ENCODE measurements around the gene TADA3. TPM values are rescaled to one million over a fixed set of nuclear protein-coding genes. Genes with fewer than 3 reads are reported as not detected.
A peak's percentile ranks its signal among the peaks of the same experiment; 100 is the strongest.

The TADA3 gene
- polyA plus RNA-seq, 2 donors, result 22.9 to 29.9 TPM

GRCh38 chr3:9810433-9810770 is 18.1 kb upstream of the TADA3 start:
- H3K27me3 ChIP-seq (ENCODE audit: control insufficient read depth in 1 of 2, insufficient read depth in 2 of 2, low read length in 2 of 2), result no peaks in the 10 kb centered on the region
- peak overlapping the region; percentile 52 to 60 for H3K4me3 ChIP-seq (ENCODE audit: low read depth in 1 of 2, low read length in 2 of 2)
- WGBS, 2 donors, result 7 to 9% methylated on average over 18 of the region's 18 CpGs
- peaks cover 11 to 15% of the 10 kb centered on the region in 2 donors for H3K36me3 ChIP-seq (ENCODE audit: control insufficient read depth in 2 of 2, insufficient read depth in 2 of 2, low read length in 1 of 2)
- H3K27ac ChIP-seq (ENCODE audit: low read depth in 2 of 2, low read length in 1 of 2), result peak overlapping the region; percentile 76 to 91
- no peaks in the 10 kb centered on the region for H3K9me3 ChIP-seq (ENCODE audit: control insufficient read depth in 2 of 2, insufficient read depth in 1 of 2, low read depth in 1 of 2, low read length in 1 of 2)
- peaks cover 3 to 6% of the 10 kb centered on the region in 2 donors for H3K4me1 ChIP-seq (ENCODE audit: control insufficient read depth in 2 of 2, insufficient read depth in 2 of 2, low read length in 1 of 2)

- peak within 1 kb of the TSS; percentile 52 to 60 for H3K4me3 ChIP-seq (ENCODE audit: low read depth in 1 of 2, low read length in 2 of 2)
- peak within 1 kb of the TSS; percentile 76 to 91 for H3K27ac ChIP-seq (ENCODE audit: low read depth in 2 of 2, low read length in 1 of 2)
- H3K27me3 ChIP-seq (ENCODE audit: control insufficient read depth in 1 of 2, insufficient read depth in 2 of 2, low read length in 2 of 2), result no peaks in the 10 kb centered on the region
- H3K4me1 ChIP-seq (ENCODE audit: control insufficient read depth in 2 of 2, insufficient read depth in 2 of 2, low read length in 1 of 2), result peaks cover 3 to 6% of the 10 kb centered on the region in 2 donors
- peaks cover 13 to 19% of the 10 kb centered on the region in 2 donors for H3K36me3 ChIP-seq (ENCODE audit: control insufficient read depth in 2 of 2, insufficient read depth in 2 of 2, low read length in 1 of 2)
- H3K9me3 ChIP-seq (ENCODE audit: control insufficient read depth in 2 of 2, insufficient read depth in 1 of 2, low read depth in 1 of 2, low read length in 1 of 2), result no peaks in the 10 kb centered on the region
- 1% methylated on average over 43 to 76 of the region's 76 CpGs for WGBS, 2 donors
These were observed 17.6 kb upstream of the TADA3 start, which contains the start of gene TTLL3 for GRCh38 chr3:9809615-9810432. Gene TTLL3, plus strand, starts transcription at chr3:9810262. Its CDS starts 400 bp downstream, at chr3:9810662.

- WGBS, 2 donors, result 70 to 72% methylated on average over 4 of the region's 4 CpGs
- Histone ChIP-seq H3K36me3 (ENCODE audit: control insufficient read depth in 2 of 2, insufficient read depth in 2 of 2, low read length in 1 of 2) (peaks cover 19 to 23% of the 10 kb centered on the region in 2 donors), H3K4me3 (ENCODE audit: low read depth in 1 of 2, low read length in 2 of 2) (peak overlapping the region in 1 of 2 donors; percentile 52), H3K4me1 (ENCODE audit: control insufficient read depth in 2 of 2, insufficient read depth in 2 of 2, low read length in 1 of 2) (peaks cover 3 to 6% of the 10 kb centered on the region in 2 donors), H3K9me3 (ENCODE audit: control insufficient read depth in 2 of 2, insufficient read depth in 1 of 2, low read depth in 1 of 2, low read length in 1 of 2) (no peaks in the 10 kb centered on the region), H3K27me3 (ENCODE audit: control insufficient read depth in 1 of 2, insufficient read depth in 2 of 2, low read length in 2 of 2) (no peaks in the 10 kb centered on the region), H3K27ac (ENCODE audit: low read depth in 2 of 2, low read length in 1 of 2) (peak overlapping the region; percentile 76 to 91)
These were observed 17.0 kb upstream of the TADA3 start for GRCh38 chr3:9809239-9809614.

GRCh38 chr3:9808345-9809037 is 16.2 kb upstream of the TADA3 start:
- Histone ChIP-seq H3K4me3 (ENCODE audit: low read depth in 1 of 2, low read length in 2 of 2) (no peak overlapping the region), H3K27me3 (ENCODE audit: control insufficient read depth in 1 of 2, insufficient read depth in 2 of 2, low read length in 2 of 2) (no peaks in the 10 kb centered on the region), H3K4me1 (ENCODE audit: control insufficient read depth in 2 of 2, insufficient read depth in 2 of 2, low read length in 1 of 2) (peaks cover 3 to 6% of the 10 kb centered on the region in 2 donors), H3K36me3 (ENCODE audit: control insufficient read depth in 2 of 2, insufficient read depth in 2 of 2, low read length in 1 of 2) (peaks cover 26 to 30% of the 10 kb centered on the region in 2 donors), H3K27ac (ENCODE audit: low read depth in 2 of 2, low read length in 1 of 2) (peak overlapping the region; percentile 76 to 91), H3K9me3 (ENCODE audit: control insufficient read depth in 2 of 2, insufficient read depth in 1 of 2, low read depth in 1 of 2, low read length in 1 of 2) (no peaks in the 10 kb centered on the region)
- WGBS, 2 donors, result 66 to 71% methylated on average over 7 of the region's 7 CpGs

GRCh38 chr3:9807981-9808344 is 15.7 kb upstream of the TADA3 start:
- Histone ChIP-seq H3K27ac (ENCODE audit: low read depth in 2 of 2, low read length in 1 of 2) (no peak overlapping the region), H3K27me3 (ENCODE audit: control insufficient read depth in 1 of 2, insufficient read depth in 2 of 2, low read length in 2 of 2) (no peaks in the 10 kb centered on the region), H3K9me3 (ENCODE audit: control insufficient read depth in 2 of 2, insufficient read depth in 1 of 2, low read depth in 1 of 2, low read length in 1 of 2) (no peaks in the 10 kb centered on the region), H3K36me3 (ENCODE audit: control insufficient read depth in 2 of 2, insufficient read depth in 2 of 2, low read length in 1 of 2) (peaks cover 29 to 33% of the 10 kb centered on the region in 2 donors), H3K4me1 (ENCODE audit: control insufficient read depth in 2 of 2, insufficient read depth in 2 of 2, low read length in 1 of 2) (peaks cover 3 to 6% of the 10 kb centered on the region in 2 donors), H3K4me3 (ENCODE audit: low read depth in 1 of 2, low read length in 2 of 2) (no peak overlapping the region)
- WGBS, 2 donors, result 71 to 89% methylated on average over 2 of the region's 2 CpGs

GRCh38 chr3:9806688-9807589 is 14.7 kb upstream of the TADA3 start:
- no peaks in the 10 kb centered on the region for H3K27me3 ChIP-seq (ENCODE audit: control insufficient read depth in 1 of 2, insufficient read depth in 2 of 2, low read length in 2 of 2)
- WGBS, 2 donors, result 86 to 95% methylated on average over 7 of the region's 7 CpGs
- no peak overlapping the region for H3K27ac ChIP-seq (ENCODE audit: low read depth in 2 of 2, low read length in 1 of 2)
- peaks cover 3 to 6% of the 10 kb centered on the region in 2 donors for H3K4me1 ChIP-seq (ENCODE audit: control insufficient read depth in 2 of 2, insufficient read depth in 2 of 2, low read length in 1 of 2)
- H3K36me3 ChIP-seq (ENCODE audit: control insufficient read depth in 2 of 2, insufficient read depth in 2 of 2, low read length in 1 of 2), result peaks cover 29 to 32% of the 10 kb centered on the region in 2 donors
- H3K4me3 ChIP-seq (ENCODE audit: low read depth in 1 of 2, low read length in 2 of 2), result no peak overlapping the region
- no peaks in the 10 kb centered on the region for H3K9me3 ChIP-seq (ENCODE audit: control insufficient read depth in 2 of 2, insufficient read depth in 1 of 2, low read depth in 1 of 2, low read length in 1 of 2)

- no peak overlapping the region for H3K27ac ChIP-seq (ENCODE audit: low read depth in 2 of 2, low read length in 1 of 2)
- peaks cover 3 to 5% of the 10 kb centered on the region in 2 donors for H3K4me1 ChIP-seq (ENCODE audit: control insufficient read depth in 2 of 2, insufficient read depth in 2 of 2, low read length in 1 of 2)
- 87 to 89% methylated on average over 12 of the region's 12 CpGs for WGBS, 2 donors
- H3K4me3 ChIP-seq (ENCODE audit: low read depth in 1 of 2, low read length in 2 of 2), result no peak overlapping the region
- peaks cover 29 to 35% of the 10 kb centered on the region in 2 donors for H3K36me3 ChIP-seq (ENCODE audit: control insufficient read depth in 2 of 2, insufficient read depth in 2 of 2, low read length in 1 of 2)
- H3K9me3 ChIP-seq (ENCODE audit: control insufficient read depth in 2 of 2, insufficient read depth in 1 of 2, low read depth in 1 of 2, low read length in 1 of 2), result no peaks in the 10 kb centered on the region
- H3K27me3 ChIP-seq (ENCODE audit: control insufficient read depth in 1 of 2, insufficient read depth in 2 of 2, low read length in 2 of 2), result no peaks in the 10 kb centered on the region
These were observed 13.9 kb upstream of the TADA3 start for GRCh38 chr3:9806137-9806536.

GRCh38 chr3:9804996-9805395 is 12.7 kb upstream of the TADA3 start:
- peaks cover 29 to 41% of the 10 kb centered on the region in 2 donors for H3K36me3 ChIP-seq (ENCODE audit: control insufficient read depth in 2 of 2, insufficient read depth in 2 of 2, low read length in 1 of 2)

GRCh38 chr3:9803494-9803893 is 11.2 kb upstream of the TADA3 start:
- Histone ChIP-seq H3K4me1 (ENCODE audit: control insufficient read depth in 2 of 2, insufficient read depth in 2 of 2, low read length in 1 of 2) (no peaks in the 10 kb centered on the region), H3K9me3 (ENCODE audit: control insufficient read depth in 2 of 2, insufficient read depth in 1 of 2, low read depth in 1 of 2, low read length in 1 of 2) (no peaks in the 10 kb centered on the region), H3K27me3 (ENCODE audit: control insufficient read depth in 1 of 2, insufficient read depth in 2 of 2, low read length in 2 of 2) (no peaks in the 10 kb centered on the region), H3K4me3 (ENCODE audit: low read depth in 1 of 2, low read length in 2 of 2) (no peak overlapping the region), H3K36me3 (ENCODE audit: control insufficient read depth in 2 of 2, insufficient read depth in 2 of 2, low read length in 1 of 2) (peaks cover 35 to 46% of the 10 kb centered on the region in 2 donors), H3K27ac (ENCODE audit: low read depth in 2 of 2, low read length in 1 of 2) (peak overlapping the region in 1 of 2 donors; percentile 45)
- 75 to 89% methylated on average over 1 of the region's 1 CpG for WGBS, 2 donors

More at GRCh38 chr3:9804996-9805395, 12.7 kb upstream of the TADA3 start:
- Histone ChIP-seq H3K4me3 (ENCODE audit: low read depth in 1 of 2, low read length in 2 of 2) (no peak overlapping the region), H3K9me3 (ENCODE audit: control insufficient read depth in 2 of 2, insufficient read depth in 1 of 2, low read depth in 1 of 2, low read length in 1 of 2) (no peaks in the 10 kb centered on the region), H3K27me3 (ENCODE audit: control insufficient read depth in 1 of 2, insufficient read depth in 2 of 2, low read length in 2 of 2) (no peaks in the 10 kb centered on the region), H3K4me1 (ENCODE audit: control insufficient read depth in 2 of 2, insufficient read depth in 2 of 2, low read length in 1 of 2) (peaks cover 0 to 3% of the 10 kb centered on the region in 2 donors), H3K27ac (ENCODE audit: low read depth in 2 of 2, low read length in 1 of 2) (no peak overlapping the region)
- WGBS, 2 donors, result 79 to 89% methylated on average over 5 of the region's 5 CpGs

All from esophagus (tissue), 2 donors.